HK-2 (cell line): ENCODE measurements around the gene DHX8.

Experiments
- DNase-seq: peaks from one replicate; pipeline ENCODE4 v3.0.0-alpha.2; 2018; ENCODE audit not compliant: unreplicated experiment

The DHX8 gene

DNA sequence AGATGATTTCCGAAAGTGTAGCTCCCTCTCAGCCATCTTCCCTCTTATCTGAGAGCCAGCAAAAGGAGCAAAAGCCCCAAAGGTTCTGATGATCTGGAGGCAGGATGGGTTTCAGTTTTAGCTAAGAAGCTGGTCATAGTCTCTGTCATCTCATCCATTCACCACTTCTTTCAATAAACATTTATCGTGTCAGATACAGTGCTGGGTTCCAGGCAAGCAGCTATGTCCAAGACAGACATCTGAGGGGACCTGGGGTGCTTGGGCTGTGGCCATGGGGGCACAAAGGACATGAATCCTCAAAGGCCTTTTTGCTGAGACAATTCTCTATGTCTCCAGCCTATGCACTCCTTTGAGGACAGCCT lies 63.4 kb downstream of the DHX8 start:
- DNase-seq: no peak

DNA sequence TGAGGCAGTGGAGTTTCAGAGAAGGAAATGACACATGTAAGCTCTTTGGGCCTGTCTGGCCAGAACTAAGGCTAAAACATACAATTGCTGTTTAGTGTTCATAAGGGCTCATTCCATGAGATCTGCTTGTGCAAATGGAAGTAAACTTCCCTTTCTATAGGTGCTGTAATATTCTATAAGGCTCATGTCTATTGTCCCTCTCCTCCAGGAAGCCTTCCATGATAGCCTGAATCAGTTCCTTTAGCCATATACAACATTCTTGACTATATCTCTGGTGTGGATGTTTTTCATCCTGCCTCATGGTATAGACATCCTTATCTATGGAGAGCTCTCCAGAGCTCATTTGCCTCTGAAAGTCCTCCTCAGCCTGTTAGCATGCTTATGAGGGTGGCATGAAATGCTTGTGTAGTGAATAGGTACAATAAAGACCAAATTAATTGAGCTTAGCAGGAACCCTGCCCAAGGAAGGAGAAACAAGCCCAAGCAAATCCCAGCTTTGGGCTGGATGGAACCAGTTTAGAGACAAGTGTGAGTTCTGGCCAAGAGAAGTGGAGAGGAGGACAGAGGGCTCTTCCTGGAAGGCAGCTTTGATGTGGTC lies 64.0 kb downstream of the DHX8 start:
- no peak for DNase-seq

DNA sequence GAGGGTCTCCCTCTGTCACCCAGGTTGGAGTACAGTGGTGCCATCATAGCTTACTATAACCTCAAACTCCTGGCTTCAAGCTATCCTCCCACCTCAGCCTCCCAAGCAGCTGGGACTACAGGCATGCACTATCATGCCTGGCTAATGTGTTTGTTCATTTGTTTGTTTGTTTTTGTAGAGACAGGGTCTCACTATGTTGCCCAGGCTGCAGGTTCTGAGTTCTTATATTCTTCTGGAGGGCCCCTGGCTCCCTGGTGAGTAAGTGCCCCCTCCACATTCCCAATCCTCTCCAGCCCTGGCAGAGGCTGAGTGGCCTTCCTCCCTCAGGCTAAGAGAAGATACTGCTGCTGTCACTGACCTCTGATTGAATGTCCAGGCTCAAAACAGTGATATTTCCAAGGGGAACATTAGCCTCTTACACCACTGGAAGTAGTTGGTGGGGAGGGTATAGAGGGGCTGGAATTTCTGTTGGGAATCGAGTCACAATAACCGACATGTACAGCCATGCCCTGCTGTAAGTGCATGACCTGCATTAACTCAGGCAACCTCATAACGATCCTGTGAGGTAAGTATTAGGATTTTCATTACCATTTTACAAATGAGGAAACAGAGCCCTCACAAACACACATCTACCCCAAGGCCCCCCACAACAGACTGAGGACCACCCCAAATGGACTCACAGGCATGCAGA lies 65.1 kb downstream of the DHX8 start:
- no peak for DNase-seq

DNA sequence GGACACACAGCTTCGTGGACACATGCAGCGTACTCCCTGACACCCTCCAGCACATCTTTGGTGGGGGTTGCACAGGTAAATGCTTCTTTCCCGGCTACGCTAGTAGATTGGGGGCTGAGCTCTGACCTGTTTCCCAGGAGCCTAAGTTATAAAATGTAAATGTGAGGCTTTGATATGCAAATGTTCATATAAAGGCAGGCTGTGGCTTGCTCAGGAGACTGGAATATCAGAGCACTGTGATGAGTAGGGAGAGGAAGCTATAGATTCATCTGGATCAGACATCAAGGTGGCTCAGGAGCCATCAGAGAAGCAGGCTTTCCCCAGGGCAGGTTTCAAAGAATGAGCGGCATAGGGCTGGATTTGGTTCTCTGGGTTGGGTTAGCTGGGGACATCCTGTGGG lies 65.7 kb downstream of the DHX8 start:
- no peak for DNase-seq

DNA sequence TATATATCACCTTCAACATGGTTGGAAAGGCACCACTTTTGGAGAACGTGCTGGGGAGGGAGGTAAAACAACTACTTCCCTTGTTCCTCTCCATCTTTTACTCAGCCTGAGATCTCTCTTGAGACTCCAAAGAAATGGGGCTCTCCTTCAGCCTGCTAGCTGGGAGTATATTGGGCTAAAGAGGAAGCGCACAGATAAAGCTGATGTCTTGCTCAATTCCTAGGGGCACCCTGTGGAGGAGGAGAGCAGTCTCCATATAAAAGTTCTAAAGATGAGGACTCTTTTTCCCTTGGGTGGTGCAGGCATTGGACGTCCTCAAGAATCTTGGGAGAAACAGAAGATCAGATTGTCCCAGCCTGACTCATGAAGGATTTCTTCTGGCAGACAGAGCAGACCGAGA lies 67.0 kb downstream of the DHX8 start:
- no peak for DNase-seq

DNA sequence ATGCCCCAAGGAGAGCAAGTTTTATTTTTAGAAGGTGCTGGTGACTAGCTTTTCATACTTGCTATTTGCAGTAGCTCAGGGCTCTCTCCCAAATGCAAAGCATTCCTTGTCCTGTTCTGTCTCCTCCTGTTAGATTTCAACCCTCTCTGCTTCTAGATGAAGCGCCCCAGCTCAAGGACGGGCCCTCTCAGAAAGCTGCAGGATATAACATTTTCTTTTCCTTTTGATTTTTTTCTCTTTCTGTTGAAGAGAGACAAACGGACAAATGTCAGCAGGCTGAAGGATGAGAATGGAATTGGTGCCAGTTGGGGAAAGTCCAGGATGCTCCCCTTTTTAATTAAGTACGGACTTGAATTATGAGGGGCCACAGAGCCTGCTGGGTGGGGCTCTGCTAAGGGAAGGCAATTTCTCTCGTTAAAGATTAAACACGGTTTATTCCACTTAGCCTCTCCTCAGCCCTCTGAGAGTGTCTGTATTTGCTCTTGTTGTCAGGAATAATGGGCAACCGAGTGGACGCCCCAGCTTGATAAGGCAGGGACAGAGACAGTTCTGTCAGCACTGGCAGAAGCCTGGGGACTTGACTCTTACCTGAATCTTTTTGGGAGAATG lies 68.6 kb downstream of the DHX8 start:
- DNase-seq: no peak

DNA sequence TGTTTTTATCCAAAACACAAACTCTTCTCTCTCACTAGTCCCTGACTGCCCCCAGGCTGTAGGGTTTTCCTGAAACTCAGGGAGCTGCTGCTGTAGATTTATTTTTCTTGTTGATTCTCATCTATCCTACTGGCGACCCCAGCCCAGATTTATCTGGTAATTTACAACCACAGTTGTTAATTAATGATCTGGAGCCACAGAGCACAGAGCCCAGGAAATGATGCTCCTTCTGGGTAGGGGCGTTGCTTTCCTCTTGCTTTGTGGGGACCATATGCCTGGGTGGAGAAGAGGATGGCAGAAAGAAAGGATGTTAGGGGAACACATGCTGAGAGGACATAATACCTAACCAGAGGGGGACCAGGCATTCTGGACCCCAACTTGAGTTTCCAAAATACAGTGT lies 69.8 kb downstream of the DHX8 start:
- DNase-seq: no peak

DNA sequence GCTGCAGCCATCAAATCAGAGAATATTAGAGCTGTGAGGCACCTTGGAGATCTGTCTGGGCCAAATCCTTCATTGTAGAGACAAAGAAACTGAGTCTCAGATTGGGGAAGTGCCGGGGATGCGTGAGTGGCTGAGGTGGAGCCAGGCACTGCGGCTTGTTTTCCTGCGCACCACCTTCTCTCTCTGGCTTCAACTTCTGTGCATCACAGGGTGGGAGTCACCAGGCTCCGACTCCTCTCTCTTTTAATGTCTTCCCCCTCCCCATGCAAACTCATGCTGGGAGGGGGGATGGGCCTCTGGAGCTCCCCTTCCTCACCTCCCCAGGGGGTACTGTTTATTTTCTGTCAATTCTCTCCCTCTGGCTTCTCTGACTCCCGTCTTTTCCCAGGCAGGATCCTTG lies 71.1 kb downstream of the DHX8 start:
- no peak for DNase-seq

DNA sequence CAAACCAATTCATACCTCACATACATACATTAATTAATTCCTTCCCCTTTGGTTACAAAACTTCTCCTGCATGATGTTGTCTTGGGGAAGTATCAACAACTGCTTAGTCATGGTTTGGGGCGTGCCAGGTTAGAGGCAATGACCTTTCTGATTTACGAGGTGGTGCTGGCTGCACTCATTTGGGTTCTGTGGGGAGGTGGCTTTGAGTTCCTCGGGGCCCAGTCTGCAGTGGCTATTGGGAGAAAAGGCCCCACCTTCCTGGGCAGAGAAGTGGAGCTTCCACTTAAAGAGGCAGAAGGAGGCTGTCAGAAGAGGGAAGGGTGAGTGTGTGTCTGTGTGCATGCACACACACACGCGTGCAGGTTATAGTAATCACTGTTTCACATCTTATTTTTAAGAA lies 72.5 kb downstream of the DHX8 start:
- no peak for DNase-seq

DNA sequence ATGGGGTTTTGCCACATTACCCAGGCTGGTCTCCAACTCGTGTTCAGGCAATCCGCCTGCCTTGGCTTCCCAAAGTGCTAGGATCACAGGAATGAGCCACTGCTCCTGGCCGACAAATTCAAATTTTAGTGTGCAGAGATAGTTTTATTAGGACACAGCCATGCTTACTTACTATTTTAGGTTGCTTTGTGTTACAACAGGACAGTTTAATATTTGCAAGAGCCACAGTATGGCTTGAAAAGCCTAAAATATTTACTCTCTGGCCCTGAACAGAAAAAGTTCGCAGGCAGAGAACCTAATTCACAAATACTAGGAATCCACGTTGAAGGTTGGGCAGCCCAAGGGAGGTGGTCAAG lies 75.0 kb downstream of the DHX8 start:
- no peak for DNase-seq

DNA sequence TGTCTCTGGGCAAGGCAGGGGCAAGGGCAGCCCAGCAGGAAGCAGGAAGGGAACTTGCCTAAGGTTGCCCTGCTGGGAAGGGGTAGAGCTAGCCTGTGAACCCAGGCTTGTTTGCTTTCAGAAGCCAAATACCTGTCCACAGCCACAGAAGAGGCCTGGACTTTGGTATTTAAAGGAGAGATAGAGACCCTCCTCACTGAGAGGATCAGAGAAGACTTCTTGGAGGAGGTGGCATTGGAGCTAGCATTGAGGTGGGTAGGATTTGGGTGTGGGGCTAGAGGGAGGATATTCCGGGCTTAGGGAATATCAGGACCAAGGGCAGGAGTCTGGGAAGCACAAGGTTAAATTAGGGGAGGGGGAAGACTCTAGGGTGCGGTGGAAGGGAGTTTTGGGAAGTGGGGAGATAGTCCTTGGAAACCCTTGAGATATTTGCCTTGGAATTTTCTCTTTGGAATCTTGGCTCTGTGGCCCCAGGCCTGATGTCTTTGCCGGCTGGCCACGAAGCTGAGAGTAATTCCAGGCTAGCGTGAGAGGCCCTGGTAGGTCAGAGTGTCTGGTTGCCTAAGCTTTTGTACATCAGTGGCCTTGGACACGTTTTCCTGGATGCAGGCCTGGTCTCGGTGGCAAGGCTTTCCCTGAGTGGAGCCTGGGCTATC lies 75.5 kb downstream of the DHX8 start:
- no peak for DNase-seq

DNA sequence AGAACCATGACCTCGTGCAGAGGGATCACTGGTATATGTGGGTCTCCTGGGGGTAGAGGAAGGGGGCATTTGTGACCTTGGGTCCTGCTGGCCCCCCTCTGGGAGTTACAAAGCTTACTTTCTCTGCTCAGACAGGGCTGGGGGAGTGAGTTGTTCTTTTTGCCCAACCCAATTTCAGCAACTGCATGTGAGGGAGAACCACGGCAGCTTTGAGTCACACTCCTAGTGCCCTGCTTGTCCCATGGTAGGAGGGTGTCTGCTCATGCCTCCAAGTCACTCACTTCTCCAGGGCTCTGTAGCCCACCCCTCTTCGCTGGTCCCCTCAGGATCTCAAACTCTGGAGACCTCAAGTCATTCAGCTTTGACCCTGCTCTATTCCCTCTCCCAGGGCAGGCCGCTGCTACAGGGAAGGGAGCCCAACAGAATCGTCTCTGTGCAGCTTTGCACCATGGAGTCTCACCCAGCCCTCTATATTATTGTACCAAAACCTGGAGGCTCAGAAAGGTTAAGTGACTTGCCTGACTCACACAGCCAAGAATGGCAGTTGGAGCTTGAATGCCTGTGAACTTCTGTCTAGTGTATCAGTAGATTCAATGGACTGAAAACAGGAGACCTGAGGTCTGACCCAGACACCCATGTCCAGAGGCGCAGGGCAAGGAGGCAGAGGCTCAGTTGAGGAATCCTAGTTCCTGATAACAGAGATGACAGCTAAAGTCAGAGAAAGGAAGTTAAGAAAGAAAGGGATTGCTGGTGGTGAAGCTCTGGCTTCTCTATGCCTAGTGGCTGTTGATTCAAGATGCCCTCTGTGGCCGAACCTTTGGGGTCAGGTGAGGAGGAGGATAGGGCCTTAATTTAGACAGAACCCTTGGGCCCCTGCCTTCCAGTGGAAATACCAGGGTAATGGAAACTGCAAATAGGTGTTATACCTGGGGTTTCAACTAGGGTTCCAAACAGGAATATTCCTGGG lies 77.0 kb downstream of the DHX8 start:
- DNase-seq: no peak

DNA sequence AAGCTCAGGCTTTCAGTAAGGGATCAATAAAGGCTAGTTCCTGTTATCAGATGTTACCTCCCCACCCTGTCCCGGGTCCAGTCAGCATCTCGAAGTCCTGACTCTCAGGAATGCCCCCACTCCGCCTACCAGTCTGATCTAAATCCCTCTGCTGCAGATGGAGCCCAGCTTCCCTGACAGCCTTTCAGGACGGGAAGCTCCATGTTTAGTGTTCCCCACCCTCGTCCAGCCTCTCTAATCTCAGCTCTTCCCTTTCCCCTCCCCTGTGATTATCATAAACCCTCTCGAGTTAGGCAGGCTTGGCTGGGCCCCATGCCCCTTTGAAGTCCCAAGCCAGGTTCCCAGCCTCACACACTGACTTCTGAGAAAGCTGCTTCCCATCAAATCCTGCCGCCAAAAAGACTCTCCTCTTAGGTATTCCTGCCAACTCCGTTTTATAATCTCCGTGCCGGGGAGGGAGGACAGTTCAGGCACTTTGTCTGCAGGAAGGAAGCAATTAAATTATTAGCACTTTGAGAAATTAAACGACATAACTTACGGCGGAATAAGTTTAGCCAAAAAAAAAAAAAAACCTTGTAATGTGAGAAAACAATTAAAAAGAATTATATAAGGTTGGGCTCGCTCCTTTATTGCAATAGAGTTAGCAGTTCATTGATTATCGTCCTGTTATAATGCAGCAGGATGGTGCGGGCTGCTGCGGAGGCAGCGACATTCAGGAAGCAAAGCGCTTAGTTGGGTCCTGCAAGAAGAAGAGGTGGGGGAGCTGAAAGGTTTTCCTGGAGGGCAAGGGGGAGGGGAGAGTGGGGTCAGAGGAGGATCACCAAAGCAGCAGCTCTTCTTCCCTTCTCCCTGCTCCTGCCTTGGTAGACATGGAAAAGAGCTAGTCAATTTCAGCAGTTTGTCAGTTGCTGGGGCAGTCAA lies 79.2 kb downstream of the DHX8 start:
- no peak for DNase-seq

DNA sequence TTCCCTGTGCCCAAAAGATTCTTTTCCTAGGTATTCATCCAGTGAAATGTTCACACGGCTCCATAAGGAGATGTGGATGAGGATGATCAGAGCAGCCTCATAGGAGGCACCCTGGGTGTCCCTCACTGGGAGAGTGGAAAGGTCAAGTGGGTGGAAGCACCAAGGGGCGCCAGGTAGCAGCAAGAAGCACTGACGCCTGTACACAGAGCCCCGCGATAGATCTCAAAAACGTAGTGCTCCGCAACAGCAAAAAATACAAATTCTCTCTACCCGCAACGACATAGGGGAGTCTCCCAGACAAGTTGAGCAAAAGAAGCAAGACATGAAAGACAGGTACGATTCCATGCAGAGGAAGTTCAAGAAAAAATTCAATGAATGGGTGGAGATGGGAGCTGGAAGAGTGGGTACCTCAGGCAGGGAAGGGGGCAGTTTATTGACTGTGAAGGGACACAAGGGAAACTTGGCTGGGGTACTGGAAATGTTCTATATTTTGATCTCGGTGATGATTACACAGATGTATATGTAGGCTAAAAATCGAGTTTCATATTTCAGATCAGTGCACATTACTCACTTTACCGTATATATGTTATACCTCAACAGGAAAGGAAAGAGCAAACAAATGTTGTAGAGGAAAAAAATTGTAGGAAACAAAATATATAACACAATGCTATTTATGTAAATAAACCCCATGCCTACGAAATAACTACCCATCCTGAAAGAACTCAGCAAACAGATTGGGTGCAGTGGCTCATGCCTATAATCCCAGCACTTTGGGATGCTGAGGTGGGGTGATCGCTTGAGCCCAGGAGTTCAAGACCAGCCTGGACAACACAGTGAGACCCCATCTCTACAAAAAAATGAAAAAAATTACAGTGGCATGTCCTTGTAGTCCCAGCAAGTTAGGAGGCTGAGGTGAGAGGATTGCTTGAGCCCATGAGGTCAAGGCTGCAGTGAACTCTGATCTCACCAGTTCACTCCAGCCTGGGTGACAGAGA lies 80.1 kb downstream of the DHX8 start:
- no peak for DNase-seq

DNA sequence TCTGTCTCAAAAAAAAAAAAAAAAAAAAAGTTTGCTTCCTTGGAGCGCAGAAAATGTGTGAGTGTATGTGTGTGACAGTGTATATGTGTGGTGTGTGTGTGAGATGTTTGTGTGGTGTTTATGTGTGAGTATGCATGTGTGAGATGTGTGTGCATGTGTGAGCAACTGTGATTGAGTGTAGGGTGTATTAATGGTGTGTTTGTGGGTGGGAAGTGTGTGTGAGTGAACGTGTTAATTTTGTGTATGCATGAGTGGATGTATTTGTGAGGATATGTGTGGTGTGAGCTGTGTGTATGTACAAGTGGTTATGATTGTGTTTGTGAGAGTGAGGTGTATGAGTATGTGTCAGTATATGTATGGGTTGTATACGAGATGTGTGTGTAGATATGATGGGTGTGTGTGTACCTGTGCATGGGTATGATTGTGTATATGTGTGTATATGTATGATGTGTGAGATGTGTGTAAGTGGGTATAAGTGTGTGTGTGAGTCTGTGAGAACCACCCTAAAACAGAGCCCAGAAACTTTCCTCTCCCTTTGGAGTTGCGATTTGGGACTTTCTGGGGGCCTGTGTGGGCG lies 84.8 kb downstream of the DHX8 start:
- no peak for DNase-seq

DNA sequence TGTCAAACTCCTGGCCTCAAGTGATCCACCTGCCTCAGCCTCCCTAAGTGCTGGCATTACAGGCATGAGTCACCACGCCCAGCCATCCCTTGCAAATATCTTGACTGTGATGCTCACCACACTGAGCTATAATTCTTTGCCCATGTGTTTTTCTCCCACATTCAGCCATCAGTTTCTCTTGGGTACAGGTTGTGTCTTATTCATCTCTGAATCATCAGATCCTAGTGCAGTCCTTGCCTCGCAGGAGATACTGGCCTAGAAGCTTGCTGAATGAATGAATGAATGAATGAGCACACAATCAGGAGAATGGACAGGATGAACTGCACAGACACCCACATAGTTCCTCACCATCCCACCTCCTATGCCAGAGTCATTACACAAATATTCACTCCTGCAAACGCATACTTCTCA lies 86.7 kb downstream of the DHX8 start:
- peak; percentile 10 for DNase-seq

DNA sequence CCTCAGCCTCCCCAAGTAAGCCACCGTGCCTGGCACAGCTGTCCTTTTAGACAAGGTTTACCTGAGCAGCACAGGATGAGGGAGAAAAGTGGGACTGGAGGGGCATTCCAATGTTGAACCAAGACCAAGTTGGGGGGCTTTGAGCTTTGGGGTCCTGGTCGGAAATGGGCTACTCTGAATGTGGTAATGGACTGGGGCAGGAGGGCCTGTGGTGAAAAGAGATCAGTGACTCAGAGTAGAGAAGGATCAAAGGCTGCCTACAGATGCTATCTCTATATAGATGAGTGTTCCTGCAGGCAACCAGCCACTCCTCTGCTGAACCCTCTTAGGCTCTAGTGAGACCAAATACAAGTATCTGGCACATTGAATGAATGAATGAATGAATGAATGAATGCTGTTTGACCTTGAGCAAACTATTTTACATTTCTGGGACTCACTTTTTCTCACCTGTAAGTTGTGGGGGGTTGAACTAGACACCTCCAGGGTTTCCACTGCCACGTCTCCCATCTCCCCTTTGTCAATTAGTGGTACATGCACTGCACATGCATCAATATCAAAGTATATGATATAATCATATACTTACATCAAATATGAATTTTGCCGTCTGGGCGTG lies 88.7 kb downstream of the DHX8 start:
- DNase-seq: no peak

DNA sequence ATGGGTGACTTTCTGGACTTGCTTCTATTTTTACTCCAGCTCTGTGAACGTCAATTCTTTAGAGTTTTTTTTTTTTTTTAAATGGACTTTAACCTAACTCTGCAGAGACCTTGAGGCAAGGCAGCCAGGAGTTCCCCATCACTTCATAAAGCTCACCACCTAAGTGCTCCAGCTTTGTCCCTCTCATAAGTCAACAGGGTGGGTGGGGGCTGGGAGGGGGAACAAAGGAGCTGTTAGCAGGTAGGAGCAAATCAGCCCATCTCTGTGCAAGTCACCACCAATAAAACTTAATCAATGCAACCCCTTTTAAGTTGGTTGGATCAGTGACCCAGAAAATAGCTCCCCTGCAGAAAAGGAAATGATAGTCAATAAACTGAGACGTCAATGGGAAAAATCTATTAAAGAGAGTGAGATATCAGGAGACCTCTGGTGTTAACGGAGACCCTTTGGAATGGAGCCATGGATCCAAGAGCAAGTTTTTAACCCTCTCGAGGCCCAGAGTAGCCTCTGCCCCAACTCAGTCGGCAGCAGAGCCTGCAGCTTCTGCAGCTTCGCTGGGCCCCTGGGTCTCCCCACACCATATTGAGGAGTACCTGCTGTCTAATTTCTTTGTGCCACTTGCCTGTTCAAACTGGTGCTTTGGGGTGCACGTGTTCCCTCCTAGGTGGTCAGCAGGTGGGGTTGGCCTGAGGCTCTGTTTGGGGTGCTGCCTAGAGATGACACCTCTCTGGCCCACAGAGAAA lies 90.0 kb downstream of the DHX8 start:
- no peak for DNase-seq
